Measurements from ENCODE around the gene HOXD10.

DNA sequence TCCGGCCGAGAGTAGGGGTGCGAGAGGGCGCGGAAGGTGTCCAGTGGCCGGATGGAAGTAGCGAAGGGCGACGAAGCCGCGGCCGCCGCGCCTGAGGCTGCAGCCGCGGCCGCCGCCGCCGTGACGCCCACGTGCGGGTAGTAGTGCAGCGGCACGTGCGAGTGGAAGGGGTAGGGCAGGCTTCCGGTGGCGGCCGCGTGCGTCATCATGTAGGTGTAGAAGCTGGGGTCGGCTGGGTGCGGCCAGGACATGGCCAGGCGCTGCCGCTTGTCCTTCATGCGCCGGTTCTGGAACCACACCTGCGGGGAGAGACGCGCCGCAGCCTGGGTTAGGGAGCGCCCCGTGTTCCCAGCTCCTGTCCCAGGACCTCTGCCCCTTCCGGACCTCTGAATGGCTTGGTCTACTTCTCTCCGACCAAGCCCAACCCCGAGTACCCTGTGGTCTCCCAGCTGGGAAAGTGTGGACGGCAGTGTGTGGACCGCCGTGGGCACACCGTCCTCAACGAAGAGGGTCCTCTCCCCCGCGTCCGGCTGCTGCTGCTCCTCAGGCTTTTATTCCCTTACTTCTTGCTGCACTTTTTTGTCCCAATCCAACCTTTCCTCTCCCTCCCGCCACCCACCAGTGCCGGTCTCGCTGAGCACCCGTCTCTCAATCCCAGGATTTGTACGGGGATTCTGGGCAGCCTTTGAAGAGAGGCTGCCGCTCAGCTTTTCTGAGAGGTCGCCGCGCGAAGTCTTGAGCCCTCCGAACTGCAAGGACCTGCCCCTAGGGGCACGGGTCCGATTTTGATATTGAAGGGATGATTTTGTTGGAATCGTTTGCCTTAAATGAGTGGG is 35.8 kb upstream of the HOXD10 start:
- TF ChIP-seq EZH2phosphoT487 (IDR thresholded peaks at IDR 0.05; ENCODE audit: low read depth) = no peak
- TF ChIP-seq, protein P1, sequence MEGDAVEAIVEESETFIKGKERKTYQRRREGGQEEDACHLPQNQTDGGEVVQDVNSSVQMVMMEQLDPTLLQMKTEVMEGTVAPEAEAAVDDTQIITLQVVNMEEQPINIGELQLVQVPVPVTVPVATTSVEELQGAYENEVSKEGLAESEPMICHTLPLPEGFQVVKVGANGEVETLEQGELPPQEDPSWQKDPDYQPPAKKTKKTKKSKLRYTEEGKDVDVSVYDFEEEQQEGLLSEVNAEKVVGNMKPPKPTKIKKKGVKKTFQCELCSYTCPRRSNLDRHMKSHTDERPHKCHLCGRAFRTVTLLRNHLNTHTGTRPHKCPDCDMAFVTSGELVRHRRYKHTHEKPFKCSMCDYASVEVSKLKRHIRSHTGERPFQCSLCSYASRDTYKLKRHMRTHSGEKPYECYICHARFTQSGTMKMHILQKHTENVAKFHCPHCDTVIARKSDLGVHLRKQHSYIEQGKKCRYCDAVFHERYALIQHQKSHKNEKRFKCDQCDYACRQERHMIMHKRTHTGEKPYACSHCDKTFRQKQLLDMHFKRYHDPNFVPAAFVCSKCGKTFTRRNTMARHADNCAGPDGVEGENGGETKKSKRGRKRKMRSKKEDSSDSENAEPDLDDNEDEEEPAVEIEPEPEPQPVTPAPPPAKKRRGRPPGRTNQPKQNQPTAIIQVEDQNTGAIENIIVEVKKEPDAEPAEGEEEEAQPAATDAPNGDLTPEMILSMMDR (IDR thresholded peaks at IDR 0.05; ENCODE audit: low read depth, low read length) = no peak

Data from OCI-LY3 (cell line).